ENCODE measurements around the gene NOX4. TPM values are rescaled to one million over a fixed set of nuclear protein-coding genes. Genes with fewer than 3 reads are reported as not detected.

Gene NOX4
- total RNA-seq, 1 experiment from 2014 or later: 1.5 TPM

- TF ChIP-seq E2F5 (CRISPR knock-in tag; IDR thresholded peaks at IDR 0.05): no peak
These were observed 46.8 kb upstream of the NOX4 start (continued) for GRCh38 chr11:89537936-89538335.

DNA sequence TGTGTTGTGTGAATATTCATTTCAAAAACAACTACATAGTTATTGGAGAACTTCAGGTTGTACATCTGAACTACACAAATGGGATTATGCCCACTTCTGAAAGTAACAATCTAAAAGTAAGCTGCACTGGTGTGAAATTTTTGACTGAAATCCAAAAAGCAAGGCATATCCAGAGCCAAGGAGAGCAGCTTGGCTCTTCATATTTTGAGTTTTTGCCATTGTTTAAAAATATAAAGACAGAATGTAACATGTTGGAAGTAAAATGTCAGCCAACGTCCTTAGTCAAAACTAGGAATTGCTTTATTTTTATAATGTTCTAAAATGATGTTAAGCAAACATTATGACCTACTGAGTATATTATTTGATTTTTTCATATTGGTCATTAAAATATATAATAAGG is 45.8 kb upstream of the NOX4 start:
- ATAC-seq (no peak), DNase-seq (ENCODE audit: low spot score) (no peak)
- Mint-ChIP-seq H3K36me3 (no peaks in the 10 kb centered on the region), H3K4me1 (peaks cover 10% of the 10 kb centered on the region), H3K27me3 (ENCODE audit: low read depth) (no peaks in the 10 kb centered on the region), H3K27ac (no peak overlapping the region), H3K9me3 (peaks cover 9% of the 10 kb centered on the region), H3K4me3 (no peak overlapping the region)
- TF ChIP-seq, protein P1, sequence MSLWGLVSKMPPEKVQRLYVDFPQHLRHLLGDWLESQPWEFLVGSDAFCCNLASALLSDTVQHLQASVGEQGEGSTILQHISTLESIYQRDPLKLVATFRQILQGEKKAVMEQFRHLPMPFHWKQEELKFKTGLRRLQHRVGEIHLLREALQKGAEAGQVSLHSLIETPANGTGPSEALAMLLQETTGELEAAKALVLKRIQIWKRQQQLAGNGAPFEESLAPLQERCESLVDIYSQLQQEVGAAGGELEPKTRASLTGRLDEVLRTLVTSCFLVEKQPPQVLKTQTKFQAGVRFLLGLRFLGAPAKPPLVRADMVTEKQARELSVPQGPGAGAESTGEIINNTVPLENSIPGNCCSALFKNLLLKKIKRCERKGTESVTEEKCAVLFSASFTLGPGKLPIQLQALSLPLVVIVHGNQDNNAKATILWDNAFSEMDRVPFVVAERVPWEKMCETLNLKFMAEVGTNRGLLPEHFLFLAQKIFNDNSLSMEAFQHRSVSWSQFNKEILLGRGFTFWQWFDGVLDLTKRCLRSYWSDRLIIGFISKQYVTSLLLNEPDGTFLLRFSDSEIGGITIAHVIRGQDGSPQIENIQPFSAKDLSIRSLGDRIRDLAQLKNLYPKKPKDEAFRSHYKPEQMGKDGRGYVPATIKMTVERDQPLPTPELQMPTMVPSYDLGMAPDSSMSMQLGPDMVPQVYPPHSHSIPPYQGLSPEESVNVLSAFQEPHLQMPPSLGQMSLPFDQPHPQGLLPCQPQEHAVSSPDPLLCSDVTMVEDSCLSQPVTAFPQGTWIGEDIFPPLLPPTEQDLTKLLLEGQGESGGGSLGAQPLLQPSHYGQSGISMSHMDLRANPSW (CRISPR knock-in tag; conservative IDR thresholded peaks at IDR 0.05; ENCODE audit: low read depth): no peak
- TF ChIP-seq, protein P2, sequence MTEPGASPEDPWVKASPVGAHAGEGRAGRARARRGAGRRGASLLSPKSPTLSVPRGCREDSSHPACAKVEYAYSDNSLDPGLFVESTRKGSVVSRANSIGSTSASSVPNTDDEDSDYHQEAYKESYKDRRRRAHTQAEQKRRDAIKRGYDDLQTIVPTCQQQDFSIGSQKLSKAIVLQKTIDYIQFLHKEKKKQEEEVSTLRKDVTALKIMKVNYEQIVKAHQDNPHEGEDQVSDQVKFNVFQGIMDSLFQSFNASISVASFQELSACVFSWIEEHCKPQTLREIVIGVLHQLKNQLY (CRISPR knock-in tag; IDR thresholded peaks at IDR 0.05): no peak
- TF ChIP-seq TP53 (CRISPR knock-in tag; IDR thresholded peaks at IDR 0.05): no peak
- no peak for TF ChIP-seq TEAD4 (CRISPR knock-in tag; IDR thresholded peaks at IDR 0.05)
- ChIA-PET CTCF (no interaction called here), POLR2A (no interaction called here)

- ATAC-seq (no peak), DNase-seq (ENCODE audit: low spot score) (no peak)
- Mint-ChIP-seq H3K27me3 (ENCODE audit: low read depth) (peaks cover 6% of the 10 kb centered on the region), H3K36me3 (no peaks in the 10 kb centered on the region), H3K27ac (no peak overlapping the region), H3K4me3 (no peak overlapping the region), H3K9me3 (peaks cover 9% of the 10 kb centered on the region), H3K4me1 (peaks cover 13% of the 10 kb centered on the region)
- CTCF ChIA-PET: no interaction called here
- POLR2A ChIA-PET: interaction anchor here (0.6 kb wide), 1 partner anchor 9 kb away, joined by 5 read pairs; no protein-coding TSS in a partner anchor
- TF ChIP-seq ZNF219 (CRISPR knock-in tag; IDR thresholded peaks at IDR 0.05; ENCODE audit: borderline replicate concordance) (no peak), OVOL2 (CRISPR knock-in tag; IDR thresholded peaks at IDR 0.05; ENCODE audit: borderline replicate concordance) (no peak), MXD4 (CRISPR knock-in tag; IDR thresholded peaks at IDR 0.05; ENCODE audit: borderline replicate concordance) (no peak), GTF2I (CRISPR knock-in tag; conservative IDR thresholded peaks at IDR 0.05) (no peak), ZNF512 (CRISPR knock-in tag; IDR thresholded peaks at IDR 0.05; ENCODE audit: borderline replicate concordance) (no peak), ZNF232 (CRISPR knock-in tag; IDR thresholded peaks at IDR 0.05) (no peak)
- TF ChIP-seq, protein P2 (CRISPR knock-in tag; IDR thresholded peaks at IDR 0.05): no peak
- TF ChIP-seq, protein P3, sequence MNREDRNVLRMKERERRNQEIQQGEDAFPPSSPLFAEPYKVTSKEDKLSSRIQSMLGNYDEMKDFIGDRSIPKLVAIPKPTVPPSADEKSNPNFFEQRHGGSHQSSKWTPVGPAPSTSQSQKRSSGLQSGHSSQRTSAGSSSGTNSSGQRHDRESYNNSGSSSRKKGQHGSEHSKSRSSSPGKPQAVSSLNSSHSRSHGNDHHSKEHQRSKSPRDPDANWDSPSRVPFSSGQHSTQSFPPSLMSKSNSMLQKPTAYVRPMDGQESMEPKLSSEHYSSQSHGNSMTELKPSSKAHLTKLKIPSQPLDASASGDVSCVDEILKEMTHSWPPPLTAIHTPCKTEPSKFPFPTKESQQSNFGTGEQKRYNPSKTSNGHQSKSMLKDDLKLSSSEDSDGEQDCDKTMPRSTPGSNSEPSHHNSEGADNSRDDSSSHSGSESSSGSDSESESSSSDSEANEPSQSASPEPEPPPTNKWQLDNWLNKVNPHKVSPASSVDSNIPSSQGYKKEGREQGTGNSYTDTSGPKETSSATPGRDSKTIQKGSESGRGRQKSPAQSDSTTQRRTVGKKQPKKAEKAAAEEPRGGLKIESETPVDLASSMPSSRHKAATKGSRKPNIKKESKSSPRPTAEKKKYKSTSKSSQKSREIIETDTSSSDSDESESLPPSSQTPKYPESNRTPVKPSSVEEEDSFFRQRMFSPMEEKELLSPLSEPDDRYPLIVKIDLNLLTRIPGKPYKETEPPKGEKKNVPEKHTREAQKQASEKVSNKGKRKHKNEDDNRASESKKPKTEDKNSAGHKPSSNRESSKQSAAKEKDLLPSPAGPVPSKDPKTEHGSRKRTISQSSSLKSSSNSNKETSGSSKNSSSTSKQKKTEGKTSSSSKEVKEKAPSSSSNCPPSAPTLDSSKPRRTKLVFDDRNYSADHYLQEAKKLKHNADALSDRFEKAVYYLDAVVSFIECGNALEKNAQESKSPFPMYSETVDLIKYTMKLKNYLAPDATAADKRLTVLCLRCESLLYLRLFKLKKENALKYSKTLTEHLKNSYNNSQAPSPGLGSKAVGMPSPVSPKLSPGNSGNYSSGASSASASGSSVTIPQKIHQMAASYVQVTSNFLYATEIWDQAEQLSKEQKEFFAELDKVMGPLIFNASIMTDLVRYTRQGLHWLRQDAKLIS (CRISPR knock-in tag; IDR thresholded peaks at IDR 0.05; ENCODE audit: borderline replicate concordance): no peak
These were observed 44.0 kb upstream of the NOX4 start for GRCh38 chr11:89535221-89535620.
